Spleen (tissue), 11 donors: Measurements from ENCODE around the gene FGFBP1. TPM values are rescaled to one million over a fixed set of nuclear protein-coding genes. Genes with fewer than 3 reads are reported as not detected.
A peak's percentile ranks its signal among the peaks of the same experiment; 100 is the strongest.

Experiments used
- DNase-seq: peaks from one replicate; pipeline ENCODE4 v3.0.0-alpha.2; 2020
- H3K27ac ChIP-seq, 8 donors: fragments of 200-600 bp; sonication (generic) in 7 of 8; 1 replicate in 4 of 8; 2 replicates in 4 of 8; pipeline versions ENCODE4 v1.5.0 to v1.8.0; 2016 to 2021; ENCODE audit warnings: inconsistent platforms in 4 of 8, mild to moderate bottlenecking in 4 of 8, moderate library complexity in 1 of 8
- H3K27me3 ChIP-seq, 7 donors: fragments of 200-600 bp; sonication (generic) in 6 of 7; replicated peaks in 1 of 7; 1 replicate in 4 of 7; 2 replicates in 3 of 7; pipeline versions ENCODE4 v1.5.0 to v1.8.0; 2016 to 2021; ENCODE audit warnings: inconsistent platforms in 3 of 7, mild to moderate bottlenecking in 1 of 7
- H3K36me3 ChIP-seq, 6 donors: fragments of 200-600 bp; sonication (generic) in 5 of 6; 1 replicate in 4 of 6; 2 replicates in 2 of 6; pipeline versions ENCODE4 v1.5.0 to v1.8.0; 2016 to 2021; ENCODE audit warnings: inconsistent platforms in 2 of 6
- H3K4me1 ChIP-seq, 6 donors: fragments of 200-600 bp; sonication (generic) in 5 of 6; 1 replicate in 3 of 6; 2 replicates in 3 of 6; pipeline versions ENCODE4 v1.5.0 to v1.8.0; 2016 to 2021; ENCODE audit warnings: inconsistent platforms in 3 of 6
- H3K4me3 ChIP-seq, 8 donors: fragments of 200-600 bp; sonication (generic) in 7 of 8; 1 replicate in 4 of 8; 2 replicates in 4 of 8; pipeline versions ENCODE4 v1.5.0 to v1.8.0; 2016 to 2021; ENCODE audit warnings: inconsistent platforms in 4 of 8, mild to moderate bottlenecking in 4 of 8, moderate library complexity in 2 of 8
- H3K9me3 ChIP-seq, 8 donors: fragments of 200-600 bp; sonication (generic) in 7 of 8; 1 replicate in 4 of 8; 2 replicates in 4 of 8; pipeline versions ENCODE4 v1.5.0 to v1.8.0; 2016 to 2021; ENCODE audit warnings: inconsistent platforms in 4 of 8
- CTCF ChIP-seq, 11 experiments: fragments of 200-600 bp in 7 of 11; fragments of 450-650 bp in 4 of 11; sonication (generic) in 4 of 11; IDR thresholded peaks in 8 of 11; conservative IDR thresholded peaks in 3 of 11; 1 replicate in 7 of 11; 2 replicates in 4 of 11; pipeline versions ENCODE4 v1.4.0 to v1.8.0; 2016 to 2021; ENCODE audit warnings: antibody characterized with exemption in 11 of 11, inconsistent platforms in 4 of 11, mild to moderate bottlenecking in 1 of 11
- POLR2A ChIP-seq, 3 donors: fragments of 450-650 bp; IDR thresholded peaks; one replicate each; pipeline ENCODE4 v1.5.1; 2017; ENCODE audit warnings: antibody characterized with exemption in 3 of 3, mild to moderate bottlenecking in 1 of 3
- POLR2AphosphoS5 ChIP-seq, 3 donors: sonication (generic); formaldehyde crosslinking; IDR thresholded peaks; one replicate each; pipeline ENCODE4 v1.5.1; 2017; ENCODE audit warnings: antibody characterized with exemption in 3 of 3
- WGBS, 5 donors: extraction: QIAGEN DNeasy Blood & Tissue Kit in 3 of 5; methylation state at CpG; one replicate each; pipeline versions ENCODE4 v1.1.5 to v1.1.7; 2013 to 2018; 5-methylcytosine and 5-hydroxymethylcytosine counted together
- intact Hi-C: fragments of 100-400 bp; cut with DNase I; formaldehyde crosslinking; loops from one replicate; pipeline ENCODE4 v1.15.0; 2023; ENCODE audit warnings: low total_unique reads
- polyA plus RNA-seq, 3 donors: library from polyadenylated mRNA; stranded (reverse); fragments of 200-250 nt; gene quantifications; one replicate each; pipeline ENCODE4 v1.2.1, GENCODE V29; 2013
- total RNA-seq, 7 donors: library from RNA; depleted of rRNA in 3 of 7; stranded (reverse); fragments of >200 nt in 3 of 7; fragmentation: NEBNext Ultra II Directional in 4 of 7; extraction: Animal tissue kit (Norgen Biotek cat#: 25700) in 4 of 7; gene quantifications; one replicate each; pipeline versions ENCODE4 v1.1.0 to v1.2.1, GENCODE V29; 2016 to 2021
- donor health status: healthy with polysubstance abuse.
- donor health status: DM: no; HTN: no; CAD: no; lungs with moderate emphysema.
- donor health status: DM: no; HTN: no; CAD: no.
- donor health status: Bipolar disorder and iron deficiency.
- donor health status: healthy.
- donor health status: DM: no; HTN: no; CAD: no.
- donor health status: DM: yes; HTN: yes; CAD: no.

FGFBP1 gene
- total and polyA plus RNA-seq, 10 donors = 0.08 to 0.10 TPM; not detected in 8

- Histone ChIP-seq H3K9me3 (peaks cover 0 to 8% (median 0%) of the 10 kb centered on the region in 8 donors), H3K27me3 (no peaks in the 10 kb centered on the region), H3K36me3 (no peaks in the 10 kb centered on the region), H3K27ac (peak within 1 kb of the TSS in 3 of 8 donors; percentile 10 to 40 (median 39)), H3K4me1 (peaks cover 0 to 31% (median 10%) of the 10 kb centered on the region in 6 donors), H3K4me3 (peak within 1 kb of the TSS in 2 of 8 donors; percentile 7 to 39)
- 24 to 44% (median 32%) methylated on average over 9 of the region's 9 CpGs for WGBS, 5 donors
- peak; percentile 85 for DNase-seq
- intact Hi-C loops = no loop called here
- TF ChIP-seq POLR2AphosphoS5 (IDR thresholded peaks at IDR 0.05) (no peak), CTCF (IDR thresholded peaks at IDR 0.05 in 8 of 11, conservative IDR thresholded peaks at IDR 0.05 in 3 of 11) (peak in 8 of 11 experiments; percentile 30 to 61 (median 50))
These were observed 24.5 kb upstream of the FGFBP1 start, which contains the start of gene FGFBP2 for GRCh38 chr4:15963001-15963451. Gene FGFBP2, minus strand, starts transcription at chr4:15963175. Its CDS starts 46 bp downstream, at chr4:15963129.

DNA sequence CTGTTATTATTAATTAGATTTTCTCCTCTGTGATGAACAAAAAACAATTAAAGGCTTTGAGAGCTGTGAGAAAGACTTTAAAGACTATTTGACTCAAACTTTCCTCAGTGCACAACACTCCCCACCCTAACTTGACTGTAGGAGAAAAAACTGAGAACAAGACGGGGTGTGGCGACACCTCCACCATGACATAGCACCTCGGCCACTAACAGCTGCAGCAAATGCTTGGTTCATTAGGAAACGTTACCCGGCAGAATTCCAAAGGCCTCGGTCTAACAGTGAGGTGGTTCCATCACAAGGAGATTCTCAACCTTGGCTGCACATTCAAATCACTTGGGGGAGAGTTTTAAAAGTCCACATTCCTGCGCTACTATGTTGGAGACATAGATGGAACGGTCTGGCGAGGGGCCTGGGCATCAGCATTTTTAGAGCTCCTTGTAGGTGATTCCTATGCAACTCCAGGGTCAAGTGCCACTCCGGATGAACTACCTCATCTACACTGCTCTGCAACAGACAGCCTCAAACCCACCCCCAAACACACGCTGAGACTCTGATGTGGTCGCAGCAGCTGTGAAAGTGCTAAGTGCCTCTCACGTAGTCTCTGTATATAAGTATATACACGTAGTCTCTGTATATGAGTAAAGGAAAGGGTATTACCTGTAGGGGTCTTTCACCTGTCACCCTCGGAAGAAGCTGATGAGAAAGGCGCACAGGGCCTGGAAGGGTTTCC, 23.4 kb upstream of the FGFBP1 start:
- 69 to 74% (median 71%) methylated on average over 16 of the region's 16 CpGs for WGBS, 5 donors
- peak overlapping the region in 3 of 8 donors; percentile 10 to 40 (median 39) for H3K27ac ChIP-seq

GRCh38 chr4:15958562-15958961, 20.0 kb upstream of the FGFBP1 start:
- DNase-seq = no peak
- Histone ChIP-seq H3K4me1 (peaks cover 0 to 34% (median 8%) of the 10 kb centered on the region in 6 donors), H3K27ac (no peak overlapping the region), H3K27me3 (no peaks in the 10 kb centered on the region), H3K36me3 (no peaks in the 10 kb centered on the region), H3K4me3 (no peak overlapping the region), H3K9me3 (peaks cover 0 to 10% (median 0%) of the 10 kb centered on the region in 8 donors)
- intact Hi-C loops = loop anchor here (5.0 kb wide), 1 partner anchor 151 kb away; no protein-coding TSS in a partner anchor
- TF ChIP-seq POLR2A (IDR thresholded peaks at IDR 0.05) (no peak), POLR2AphosphoS5 (IDR thresholded peaks at IDR 0.05) (no peak), CTCF (IDR thresholded peaks at IDR 0.05 in 8 of 11, conservative IDR thresholded peaks at IDR 0.05 in 3 of 11) (no peak)
- WGBS, 5 donors = 69 to 80% (median 77%) methylated on average over 2 of the region's 2 CpGs

More for the DNA sequence above, 23.4 kb upstream of the FGFBP1 start:
- Histone ChIP-seq H3K4me3 (peak overlapping the region in 2 of 8 donors; percentile 7 to 39), H3K4me1 (peaks cover 0 to 31% (median 10%) of the 10 kb centered on the region in 6 donors), H3K27me3 (no peaks in the 10 kb centered on the region), H3K36me3 (no peaks in the 10 kb centered on the region), H3K9me3 (peaks cover 0 to 8% (median 0%) of the 10 kb centered on the region in 8 donors)
- no peak for DNase-seq
- intact Hi-C loops = no loop called here
- TF ChIP-seq POLR2AphosphoS5 (IDR thresholded peaks at IDR 0.05) (no peak), POLR2A (IDR thresholded peaks at IDR 0.05) (no peak), CTCF (IDR thresholded peaks at IDR 0.05 in 8 of 11, conservative IDR thresholded peaks at IDR 0.05 in 3 of 11) (no peak)
